Posterior vena cava (tissue), 2 donors: ENCODE measurements around the gene STK31. TPM values are rescaled to one million over a fixed set of nuclear protein-coding genes. Genes with fewer than 3 reads are reported as not detected.
"Not testable (repeated sequence)": the region's sequence is repeated elsewhere in the genome, so short reads cannot be mapped to it uniquely, and the experiment has no call there.

ENCODE experiments used
- DNase-seq: peaks from one replicate; pipeline ENCODE4 v3.0.0-alpha.2; 2020; ENCODE audit warnings: low spot score
- intact Hi-C, 2 donors: fragments of 100-400 bp; cut with DNase I; formaldehyde crosslinking; loops; one replicate each; pipeline versions ENCODE4 v1.14.1 to v1.14.2; 2022 to 2023
- total RNA-seq, 2 donors: library from RNA; stranded (reverse); fragmentation: NEBNext Ultra II Directional; extraction: Animal tissue kit (Norgen Biotek cat#: 25700); gene quantifications; one replicate each; pipeline ENCODE4 v1.2.1, GENCODE V29; 2021
- donor health status: DM: yes; HTN: yes; CAD: no.
- donor health status: DM: yes; HTN: yes; CAD: no.

The STK31 gene
- total RNA-seq, 2 donors from 2014 or later = 0.14 to 0.62 TPM

DNA sequence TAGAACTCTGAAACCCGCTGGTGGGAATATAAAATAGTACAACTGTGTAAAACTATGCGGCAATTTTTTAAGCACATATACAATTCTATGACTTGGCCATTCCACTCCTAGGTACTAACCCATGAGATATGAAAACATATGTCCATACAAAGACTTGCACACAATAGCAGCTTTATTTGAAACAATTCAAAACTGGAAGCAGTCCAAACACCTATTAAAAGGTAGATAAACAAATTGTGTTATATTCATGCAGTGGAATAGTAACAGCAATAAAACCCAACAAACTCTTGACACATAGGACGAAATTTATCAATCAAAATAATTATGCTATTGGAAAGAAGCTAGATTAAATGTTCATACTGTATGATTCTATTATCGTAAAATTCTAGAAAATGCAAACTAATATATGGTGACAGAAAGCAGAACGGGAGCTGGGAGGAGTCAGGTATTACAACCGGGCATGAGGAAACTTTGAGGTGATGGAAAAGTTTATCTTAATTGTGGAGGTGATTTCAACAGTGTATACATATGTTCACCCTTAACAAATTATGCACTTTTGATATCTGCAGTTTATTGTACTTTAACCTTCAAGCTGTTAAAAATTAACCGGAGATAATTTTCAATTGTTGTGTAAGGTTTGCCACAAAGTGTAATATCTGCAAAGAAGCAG, 803 bp upstream of the STK31 start:
- no peak for DNase-seq
- intact Hi-C loops = loop anchor here in 1 of 2 donors (10.0 kb wide), 1 partner anchor 134 kb away; no protein-coding TSS in a partner anchor

DNA sequence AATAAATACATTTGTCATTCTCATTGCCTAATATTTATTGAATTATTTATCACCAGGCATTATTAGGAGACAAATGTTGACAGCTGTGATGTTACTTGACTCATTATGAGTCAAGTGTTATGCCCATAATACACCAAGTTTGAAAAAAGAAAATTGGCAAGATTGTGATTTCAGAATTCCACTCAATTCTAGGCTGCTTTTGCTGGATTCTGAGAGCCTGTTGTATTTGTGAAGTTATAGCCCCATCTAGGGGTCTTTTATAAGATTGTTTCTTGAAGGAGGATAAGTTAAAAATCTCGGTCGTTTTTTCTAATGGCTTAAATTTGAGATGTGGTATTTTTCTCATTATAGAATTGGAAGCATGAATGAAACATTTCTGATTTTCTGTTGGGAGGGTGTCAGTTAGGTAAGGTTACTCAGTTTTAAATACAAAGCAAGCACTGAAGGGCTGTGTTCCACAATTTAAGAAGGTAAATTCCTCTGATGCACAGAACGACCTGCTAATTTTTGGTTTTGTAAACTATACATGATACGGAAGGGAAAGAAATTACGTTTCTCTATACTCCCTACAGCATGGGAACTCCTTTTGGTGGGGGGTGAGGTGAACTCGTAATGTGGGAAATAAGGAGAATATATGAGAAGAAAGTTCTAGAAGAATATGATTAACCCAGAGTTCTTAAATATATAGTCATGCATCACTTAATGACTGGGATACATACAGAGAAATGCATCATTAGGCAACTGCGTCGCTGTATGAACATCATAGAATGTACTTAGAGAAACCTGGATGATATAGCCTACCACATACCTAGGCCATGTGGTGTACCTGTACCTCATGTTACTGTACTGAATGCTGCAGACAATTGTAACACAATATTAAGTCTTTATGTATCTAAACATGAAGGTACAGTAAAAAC, 2.6 kb downstream of the STK31 start:
- no peak for DNase-seq
- intact Hi-C loops = loop anchor here in 1 of 2 donors (5.0 kb wide), 1 partner anchor 140 kb away; no protein-coding TSS in a partner anchor

DNA sequence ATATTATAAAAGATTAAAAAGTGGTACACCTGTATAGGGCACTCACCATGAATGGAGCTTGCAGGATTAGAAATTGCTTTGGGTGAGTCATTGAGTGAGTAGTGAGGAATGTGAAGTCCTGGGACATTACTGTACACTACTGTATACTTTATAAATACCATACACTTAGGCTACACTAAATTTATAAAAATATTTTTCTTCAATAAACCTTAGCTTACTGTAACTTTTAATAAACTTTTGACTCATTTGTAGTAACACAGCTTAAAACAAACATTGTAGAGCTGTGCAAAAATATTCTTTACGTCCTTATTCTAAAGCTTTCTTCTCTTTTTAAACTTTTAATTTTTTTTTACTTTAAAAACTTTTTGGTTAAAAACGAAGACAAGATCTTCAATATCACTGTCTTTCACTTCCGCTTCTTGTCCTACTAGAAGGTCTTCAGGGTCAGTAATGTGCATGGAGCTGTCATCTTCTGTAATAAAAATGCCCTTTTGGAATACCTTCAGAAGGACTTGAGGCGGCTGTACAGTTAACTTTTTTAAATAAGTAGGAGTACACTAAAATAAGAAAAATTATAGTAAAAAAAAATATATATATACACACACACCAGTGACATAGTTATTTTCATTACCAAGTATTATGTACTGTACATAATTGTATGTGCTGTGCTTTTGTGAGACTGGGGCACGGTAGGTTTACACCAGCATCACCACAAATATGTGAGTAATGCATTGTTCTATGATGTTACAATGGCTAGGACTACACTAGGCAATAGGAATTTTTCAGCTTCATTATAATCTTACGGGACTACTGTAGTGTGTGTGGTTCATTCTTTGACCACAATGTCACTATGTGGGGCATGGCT, 3.5 kb downstream of the STK31 start:
- intact Hi-C loops = loop anchor here in 1 of 2 donors (5.0 kb wide), 1 partner anchor 141 kb away; no protein-coding TSS in a partner anchor
- no peak for DNase-seq

DNA sequence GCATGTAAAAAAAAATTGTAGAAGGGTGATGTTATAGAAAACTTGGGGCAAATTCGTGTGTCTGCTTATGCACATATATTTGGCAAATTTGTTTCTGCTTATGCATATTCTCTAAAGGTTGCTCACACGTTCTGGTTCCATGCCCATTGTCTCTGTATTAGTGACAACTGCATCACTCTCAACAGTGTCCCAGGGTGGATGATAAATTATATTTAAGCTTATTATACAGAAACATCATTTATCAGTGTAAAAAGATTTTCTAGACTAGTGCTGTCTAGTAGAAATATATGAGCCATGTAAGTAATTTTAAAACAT, 4.1 kb downstream of the STK31 start:
- intact Hi-C loops = loop anchor here in 1 of 2 donors (5.0 kb wide), 1 partner anchor 142 kb away; no protein-coding TSS in a partner anchor
- DNase-seq = no peak

DNA sequence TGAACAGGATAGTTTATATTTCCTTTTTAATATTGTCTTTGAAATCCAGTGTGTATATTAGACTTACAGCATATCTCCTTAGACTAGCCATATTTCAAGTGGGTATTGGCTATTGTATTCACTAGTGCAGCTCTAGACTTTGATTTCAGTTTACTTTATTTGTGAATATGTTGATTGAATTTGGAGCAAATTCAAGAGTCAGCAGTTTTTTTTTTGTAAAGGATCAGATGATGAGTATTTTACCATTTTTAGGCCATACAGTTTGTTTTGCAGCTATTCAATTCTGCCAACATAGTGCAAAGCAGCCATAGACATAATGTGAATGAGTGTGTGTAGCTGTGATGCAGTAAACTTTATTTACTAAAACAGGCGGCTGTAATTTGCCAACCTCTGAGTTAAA, 4.6 kb downstream of the STK31 start:
- intact Hi-C loops = loop anchor here in 1 of 2 donors (5.0 kb wide), 1 partner anchor 142 kb away; no protein-coding TSS in a partner anchor
- DNase-seq = no peak

DNA sequence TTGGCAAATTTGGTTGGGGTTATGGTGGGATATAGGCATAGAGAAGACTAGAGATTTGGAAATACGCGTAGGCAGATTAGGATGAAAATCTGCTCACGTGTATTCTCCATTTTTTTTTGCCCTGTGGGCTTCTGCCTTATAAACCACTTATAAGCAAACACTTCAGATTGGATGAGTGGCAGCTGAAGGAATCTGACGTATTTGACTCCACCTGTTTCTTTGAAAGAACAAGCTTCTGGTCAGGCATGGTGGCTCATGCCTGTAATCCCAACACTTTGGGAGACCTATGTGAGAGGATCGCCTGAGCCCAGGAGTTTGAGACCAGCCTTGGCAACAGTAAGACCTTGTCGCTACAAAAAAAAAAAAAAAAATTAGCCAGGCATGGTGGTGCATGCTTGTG, 5.1 kb downstream of the STK31 start:
- no peak for DNase-seq
- intact Hi-C loops = no loop called here

DNA sequence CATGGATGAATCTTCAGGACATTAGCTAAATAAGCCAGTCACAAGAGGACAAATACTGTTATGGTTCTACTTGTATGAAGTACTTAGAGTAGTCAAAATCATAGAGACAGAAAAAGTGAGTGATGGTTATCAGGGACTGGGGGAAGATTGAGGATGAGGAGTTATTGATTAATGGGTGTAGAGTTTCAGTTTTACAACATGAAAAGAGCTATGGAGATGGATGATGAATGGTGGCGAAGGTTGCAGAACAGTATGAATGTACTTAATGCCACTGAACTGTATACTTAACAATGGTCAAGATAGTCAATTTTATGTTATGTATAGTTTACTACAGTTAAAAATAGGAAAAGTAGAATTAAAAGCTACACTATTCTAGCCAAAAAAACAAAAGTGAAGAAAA, 7.8 kb downstream of the STK31 start:
- intact Hi-C loops = no loop called here
- DNase-seq = no peak

DNA sequence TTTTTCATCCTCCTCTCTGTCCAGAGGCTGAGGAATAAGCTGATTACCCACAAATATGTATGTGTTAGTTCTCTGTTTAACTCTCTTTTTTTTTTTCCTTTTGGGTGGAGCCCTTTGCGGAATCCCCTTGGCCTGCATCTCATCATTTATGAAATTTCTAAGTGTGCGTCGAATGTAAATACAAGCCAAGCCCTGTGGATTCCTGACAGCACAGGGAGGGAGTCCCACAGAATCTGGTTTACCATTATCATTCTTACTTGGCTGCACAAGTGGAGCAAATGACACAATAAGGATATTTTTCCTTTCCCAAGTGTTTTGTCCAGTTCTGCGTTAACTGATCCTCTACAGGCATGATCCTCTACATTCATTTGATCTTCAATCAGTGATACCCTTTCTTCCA, 11.4 kb downstream of the STK31 start:
- no peak for DNase-seq
- intact Hi-C loops = loop anchor here in 1 of 2 donors (5.0 kb wide), 1 partner anchor 139 kb away; no protein-coding TSS in a partner anchor

DNA sequence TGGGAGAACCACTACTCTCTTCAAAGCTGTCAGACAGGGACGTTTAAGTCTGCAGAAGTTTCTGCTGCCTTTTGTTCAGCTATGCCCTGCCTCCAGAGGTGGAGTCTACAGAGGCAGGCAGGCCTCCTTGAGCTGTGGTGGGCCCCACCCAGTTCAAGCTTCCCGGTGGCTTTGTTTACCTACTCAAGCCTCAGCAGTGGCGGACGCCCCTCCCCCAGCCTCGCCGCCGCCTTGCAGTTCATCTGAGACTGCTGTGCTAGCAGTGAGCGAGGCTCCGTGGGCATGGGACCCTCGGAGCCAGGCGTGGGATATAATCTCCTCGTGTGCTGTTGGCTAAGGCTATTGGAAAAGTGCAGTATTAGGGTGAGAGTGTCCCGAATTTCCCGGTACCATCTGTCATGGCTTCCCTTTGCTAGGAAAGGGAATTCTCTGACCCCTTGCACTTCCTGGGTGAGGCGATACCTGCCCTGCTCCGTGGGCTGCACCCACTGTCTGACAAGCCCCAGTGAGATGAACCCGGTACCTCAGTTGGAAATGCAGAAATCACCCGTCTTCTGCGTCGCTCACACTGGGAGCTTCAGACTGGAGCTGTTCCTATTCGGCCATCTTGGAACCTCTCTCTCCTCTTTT, 12.7 kb downstream of the STK31 start:
- intact Hi-C loops = loop anchor here in 1 of 2 donors (5.0 kb wide), 1 partner anchor 140 kb away; no protein-coding TSS in a partner anchor

DNA sequence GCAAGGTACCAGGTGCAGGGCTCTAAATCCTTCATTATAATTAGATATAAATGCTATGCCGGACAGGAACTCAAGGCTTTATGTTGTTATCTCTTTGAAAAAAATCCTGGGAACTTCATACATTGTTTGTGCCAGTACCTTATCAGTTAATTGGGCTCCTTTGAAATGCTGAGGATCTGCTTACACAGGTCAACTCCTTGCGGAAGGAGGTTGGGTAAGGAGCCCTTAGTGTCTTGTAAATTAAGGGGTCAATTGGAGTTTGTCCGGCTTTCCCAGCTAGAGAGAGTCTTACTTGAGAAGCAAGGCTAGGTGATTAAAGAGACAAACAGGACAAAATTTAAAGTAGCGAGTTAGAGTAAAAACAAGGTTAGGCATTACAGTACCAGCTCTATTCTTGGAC, 14.1 kb downstream of the STK31 start:
- intact Hi-C loops = loop anchor here in 1 of 2 donors (5.0 kb wide), 1 partner anchor 142 kb away; no protein-coding TSS in a partner anchor
- not testable (repeated sequence) for DNase-seq

More for the DNA sequence above, 12.7 kb downstream of the STK31 start:
- not testable (repeated sequence) for DNase-seq

DNA sequence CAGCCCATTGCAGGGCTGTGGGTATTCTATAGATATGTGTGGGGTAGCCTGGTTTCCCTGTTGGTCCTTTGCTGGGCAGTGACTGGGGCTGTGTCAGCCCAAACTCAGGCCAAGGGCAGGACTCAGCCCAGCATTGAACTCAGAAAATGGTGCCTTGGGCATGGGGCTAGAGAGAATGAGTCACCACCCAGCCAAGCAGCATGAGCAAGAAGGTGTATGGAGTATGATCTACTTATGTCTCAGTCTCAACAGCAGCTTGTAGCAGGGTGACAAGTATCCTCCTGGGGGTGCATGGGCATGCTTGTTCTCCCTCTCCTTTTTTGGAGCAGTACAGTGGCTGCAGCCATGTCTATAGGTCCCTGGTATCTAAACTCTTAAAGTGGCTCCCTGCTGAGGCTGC, 32.0 kb downstream of the STK31 start:
- intact Hi-C loops = no loop called here
- no peak for DNase-seq

DNA sequence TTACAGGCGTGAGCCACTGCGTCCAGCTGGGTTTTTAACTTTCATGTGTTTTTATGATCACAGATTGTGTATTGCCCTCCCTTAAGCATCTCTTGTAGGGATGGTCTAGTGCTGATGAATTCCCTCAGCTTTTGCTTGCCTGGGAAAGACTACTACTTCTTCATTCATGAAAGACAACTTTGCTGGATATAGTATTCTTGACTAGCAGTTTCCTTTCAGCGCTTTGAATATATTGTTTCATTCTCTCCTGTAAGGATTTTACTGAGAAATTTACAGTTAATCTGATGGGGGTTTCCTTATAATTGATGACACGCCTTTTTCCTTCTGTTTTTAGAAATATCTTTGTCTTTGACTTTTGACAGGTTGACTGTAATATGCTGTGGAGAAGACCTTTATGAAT, 33.2 kb downstream of the STK31 start:
- DNase-seq = no peak
- intact Hi-C loops = no loop called here

DNA sequence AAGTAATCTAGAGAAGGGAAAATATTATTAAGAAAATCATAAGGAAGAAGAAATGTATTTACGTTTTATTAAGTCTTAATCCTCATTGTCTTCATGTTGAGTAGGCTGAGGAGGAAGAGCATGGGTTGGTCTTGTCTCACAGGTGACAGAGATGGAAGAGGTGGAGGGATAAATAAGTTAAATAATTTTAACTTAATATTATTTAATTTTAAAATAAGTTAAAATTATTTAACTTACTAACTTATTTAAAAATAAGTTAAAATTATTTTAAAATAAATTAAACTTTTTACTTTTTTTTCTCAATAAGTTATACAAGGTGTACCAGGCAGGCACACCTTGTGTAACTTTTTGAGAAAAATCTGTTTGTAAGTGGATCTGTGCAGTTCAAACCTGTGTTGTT, 36.6 kb downstream of the STK31 start:
- no peak for DNase-seq
- intact Hi-C loops = no loop called here

DNA sequence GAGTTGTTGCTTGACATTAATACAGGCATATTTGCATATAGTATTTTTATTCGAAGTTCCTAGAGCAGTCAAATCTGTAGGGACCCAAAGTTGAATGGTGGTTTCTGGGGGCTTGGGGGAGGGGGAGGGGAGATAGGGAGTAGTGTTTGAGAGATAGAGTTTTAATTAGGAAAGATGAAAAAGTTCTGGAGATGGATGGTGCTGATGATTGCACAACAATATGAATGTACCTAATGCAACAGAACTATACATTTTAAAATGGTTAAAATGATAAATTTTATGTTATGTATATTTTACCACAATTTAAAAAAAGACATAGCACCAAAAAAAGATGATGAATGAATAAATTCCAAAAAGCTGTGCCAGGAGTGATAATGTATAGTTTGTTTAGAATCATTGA, 41.8 kb downstream of the STK31 start:
- intact Hi-C loops = no loop called here
- no peak for DNase-seq

DNA sequence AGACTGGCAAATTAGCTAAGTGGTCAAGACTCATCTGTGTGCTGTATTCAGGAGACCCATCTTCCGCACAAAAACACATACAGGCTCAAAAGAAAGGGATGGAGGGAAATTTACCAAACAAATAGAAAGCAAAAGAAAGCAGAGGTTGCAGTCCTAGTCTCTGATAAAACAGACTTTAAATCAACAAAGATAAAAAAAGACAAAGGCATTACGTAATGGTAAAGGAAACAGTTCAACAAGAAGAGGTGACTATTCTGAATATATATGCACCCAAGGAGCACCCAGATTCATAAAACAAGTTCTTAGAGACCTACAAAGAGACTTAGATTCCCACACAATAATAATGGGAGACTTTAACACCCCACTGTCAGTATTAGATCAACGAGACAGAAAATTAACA, 48.8 kb downstream of the STK31 start:
- intact Hi-C loops, DNase-seq: not testable (repeated sequence)

DNA sequence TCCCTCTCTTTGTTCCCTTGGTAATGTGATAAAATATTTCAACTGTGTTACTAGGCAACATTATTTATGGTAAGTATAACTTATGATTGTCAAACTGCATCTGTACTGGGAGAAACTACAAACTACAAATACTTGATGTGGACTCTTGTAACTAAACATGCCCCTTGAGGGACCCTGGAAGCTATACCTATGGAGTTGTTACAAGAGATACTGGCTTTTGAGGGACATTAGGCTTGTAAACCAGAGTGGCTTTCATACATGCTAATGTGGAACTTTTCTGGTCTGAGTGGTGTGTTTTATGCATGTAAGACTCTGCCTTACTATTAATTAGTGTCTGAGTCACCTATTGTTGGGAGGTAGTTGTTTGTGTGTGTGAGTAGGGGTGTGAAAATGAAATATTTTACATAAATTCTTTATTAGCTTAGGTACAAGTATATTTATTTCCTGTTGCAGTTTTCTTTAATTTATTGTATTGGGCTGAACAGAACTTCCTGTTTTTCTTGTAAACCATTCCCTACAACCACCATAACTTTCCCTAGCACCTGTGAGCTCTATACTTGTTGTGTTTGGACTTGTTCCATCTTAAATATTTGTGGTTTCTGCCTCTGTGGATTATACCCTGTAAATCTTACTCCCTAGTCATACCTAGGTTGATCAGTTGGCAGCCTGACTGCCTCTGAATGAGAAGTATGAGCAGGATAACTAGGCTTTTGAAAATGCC, 49.8 kb downstream of the STK31 start:
- intact Hi-C loops = no loop called here
- no peak for DNase-seq

DNA sequence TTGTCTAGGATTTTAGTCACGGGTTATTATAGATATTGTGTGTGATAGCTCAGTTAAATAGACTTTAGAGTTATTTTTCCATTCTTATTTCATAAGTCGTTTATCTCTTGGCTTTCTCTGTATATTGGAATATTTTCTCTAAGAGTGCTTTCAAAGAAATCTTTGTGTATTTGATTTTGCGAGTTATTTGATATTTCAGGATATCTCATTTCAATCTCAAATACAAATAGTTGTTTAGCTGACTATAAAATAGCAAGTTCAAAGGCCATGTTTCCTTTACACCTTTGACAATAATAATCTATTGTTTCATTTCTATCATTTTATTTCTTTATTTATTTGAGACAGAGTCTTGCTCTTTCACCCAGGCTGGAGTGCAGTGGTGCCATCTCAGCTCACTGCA, 55.9 kb downstream of the STK31 start:
- intact Hi-C loops = no loop called here
- no peak for DNase-seq

DNA sequence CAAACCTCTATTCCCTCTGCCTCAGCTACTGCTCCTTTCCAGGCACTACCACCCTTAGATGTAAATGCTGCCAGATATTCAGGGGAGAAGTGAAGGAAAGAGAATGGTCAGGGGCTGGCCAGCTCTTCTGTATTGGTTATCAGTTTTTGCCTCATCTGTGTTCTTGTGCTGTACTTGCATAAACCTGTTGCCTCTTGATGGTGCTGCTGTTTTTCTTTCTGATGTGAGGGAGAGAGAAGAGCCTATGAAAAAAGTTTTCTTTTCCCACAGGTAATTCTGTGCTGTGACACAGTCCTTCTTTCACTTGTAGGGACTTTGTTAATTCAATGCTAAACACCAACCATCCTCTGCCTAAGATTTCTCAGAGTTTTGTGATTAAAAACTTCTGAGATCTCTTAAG, 57.5 kb downstream of the STK31 start:
- intact Hi-C loops = no loop called here
- DNase-seq = no peak
